Measurements from ENCODE around the gene ELANE.

GRCh38 chr19:823565-824121 is 28.5 kb upstream of the ELANE start:
- no peak for TF ChIP-seq CTCF (conservative IDR thresholded peaks at IDR 0.05; ENCODE audit: low read length)
- no peak for TF ChIP-seq EZH2phosphoT487 (IDR thresholded peaks at IDR 0.05; ENCODE audit: borderline replicate concordance, low read depth, low read length)

Measured in OCI-LY7 (cell line).